GM19397 (cell line): ENCODE data around the gene CDC42BPB.

Experiments
- ATAC-seq: cut with Tn5 transposase; IDR thresholded peaks from one replicate; pipeline ENCODE4 v1.9.1; 2021; ENCODE audit warnings: mild to moderate bottlenecking, moderate library complexity; ENCODE audit not compliant: unreplicated experiment

Gene CDC42BPB

GRCh38 chr14:102971314-102971713 lies 86.0 kb downstream of the CDC42BPB start:
- no peak for ATAC-seq

GRCh38 chr14:102970496-102970895 lies 86.9 kb downstream of the CDC42BPB start:
- ATAC-seq: no peak

- ATAC-seq: no peak
Observed at GRCh38 chr14:102969901-102970300, 87.4 kb downstream of the CDC42BPB start.

GRCh38 chr14:102969060-102969791 lies 88.1 kb downstream of the CDC42BPB start:
- no peak for ATAC-seq

- no peak for ATAC-seq
Observed at GRCh38 chr14:102968306-102968705, 89.0 kb downstream of the CDC42BPB start.

GRCh38 chr14:102967506-102967795 lies 89.9 kb downstream of the CDC42BPB start:
- ATAC-seq: no peak

GRCh38 chr14:102966681-102967505 lies 90.5 kb downstream of the CDC42BPB start:
- no peak for ATAC-seq

- ATAC-seq: no peak
Observed at GRCh38 chr14:102965971-102966655, 91.2 kb downstream of the CDC42BPB start.

GRCh38 chr14:102965282-102965681 lies 92.1 kb downstream of the CDC42BPB start:
- no peak for ATAC-seq

GRCh38 chr14:102964152-102964730 lies 93.1 kb downstream of the CDC42BPB start:
- ATAC-seq: no peak

GRCh38 chr14:102962111-102962627 lies 95.2 kb downstream of the CDC42BPB start:
- ATAC-seq: no peak

- no peak for ATAC-seq
Observed at GRCh38 chr14:102958461-102958860, 98.9 kb downstream of the CDC42BPB start.

- ATAC-seq: no peak
Observed at GRCh38 chr14:102957222-102957621, 100.1 kb downstream of the CDC42BPB start.

- no peak for ATAC-seq
Observed at GRCh38 chr14:102955636-102956408, 101.5 kb downstream of the CDC42BPB start.

GRCh38 chr14:102954081-102954789 lies 103.1 kb downstream of the CDC42BPB start:
- no peak for ATAC-seq

- no peak for ATAC-seq
Observed at GRCh38 chr14:102953100-102953499, 104.2 kb downstream of the CDC42BPB start.

GRCh38 chr14:102952276-102952675 lies 105.1 kb downstream of the CDC42BPB start:
- no peak for ATAC-seq

GRCh38 chr14:102951799-102952198 lies 105.5 kb downstream of the CDC42BPB start:
- no peak for ATAC-seq

- no peak for ATAC-seq
Observed at GRCh38 chr14:102951034-102951433, 106.3 kb downstream of the CDC42BPB start.
